Smooth muscle cell (in vitro differentiated cells): Measurements from ENCODE around the gene APOL3. TPM values are rescaled to one million over a fixed set of nuclear protein-coding genes. Genes with fewer than 3 reads are reported as not detected.
"Not testable (repeated sequence)": the region's sequence is repeated elsewhere in the genome, so short reads cannot be mapped to it uniquely, and the experiment has no call there.

ENCODE experiments used
- DNase-seq: peaks from one replicate; lab custom pipeline; 2025; ENCODE audit not compliant: unreplicated experiment; lab: John Stamatoyannopoulos, UW
- H2AFZ ChIP-seq: fragments of 200-600 bp; sonication (generic); 2 replicates; pipeline ENCODE4 v1.6.0; 2016; ENCODE audit warnings: antibody characterized with exemption, low read depth, mild to moderate bottlenecking
- H3F3A ChIP-seq: fragments of 200-600 bp; sonication (generic); 2 replicates; pipeline ENCODE4 v1.6.0; 2017; ENCODE audit warnings: antibody characterized with exemption, low read depth
- H3K27ac ChIP-seq: fragments of 200-600 bp; sonication (generic); 2 replicates; pipeline ENCODE4 v1.5.1; 2016; ENCODE audit warnings: low read depth, mild to moderate bottlenecking
- H3K27me3 ChIP-seq: fragments of 200-600 bp; sonication (generic); 2 replicates; pipeline ENCODE4 v1.6.1; 2016; ENCODE audit warnings: low read depth, mild to moderate bottlenecking
- H3K36me3 ChIP-seq: fragments of 200-600 bp; sonication (generic); 2 replicates; pipeline ENCODE4 v1.5.1; 2016; ENCODE audit warnings: low read depth
- H3K4me1 ChIP-seq: fragments of 200-600 bp; sonication (generic); 2 replicates; pipeline ENCODE4 v1.5.1; 2016; ENCODE audit warnings: low read depth
- H3K4me2 ChIP-seq: fragments of 200-600 bp; sonication (generic); 2 replicates; pipeline ENCODE4 v1.6.0; 2016; ENCODE audit warnings: mild to moderate bottlenecking
- H3K4me3 ChIP-seq: fragments of 200-600 bp; sonication (generic); 2 replicates; pipeline ENCODE4 v1.5.1; 2016; ENCODE audit warnings: mild to moderate bottlenecking
- H3K79me2 ChIP-seq: fragments of 200-600 bp; sonication (generic); 2 replicates; pipeline ENCODE4 v1.6.0; 2016; ENCODE audit warnings: low read depth, mild to moderate bottlenecking
- H3K9ac ChIP-seq: fragments of 200-600 bp; sonication (generic); 2 replicates; pipeline ENCODE4 v1.6.0; 2016; ENCODE audit warnings: low read depth
- H3K9me3 ChIP-seq: fragments of 200-600 bp; sonication (generic); replicated peaks from 2 replicates; pipeline ENCODE4 v1.5.1; 2016; ENCODE audit warnings: low read depth
- H4K20me1 ChIP-seq: fragments of 200-600 bp; sonication (generic); 2 replicates; pipeline ENCODE4 v1.6.0; 2016; ENCODE audit warnings: low read depth
- WGBS: methylation state at CpG from one replicate; pipeline ENCODE4 v1.1.7; 2016; ENCODE audit warnings: low lambda C conversion rate; 5-methylcytosine and 5-hydroxymethylcytosine counted together
- polyA plus RNA-seq: library from polyadenylated mRNA; unstranded; fragments of >200 nt; fragmentation: Nextera tagmentation; extraction: Ambion mirVana; gene quantifications from 2 replicates; pipeline ENCODE4 v1.2.1, GENCODE V29; 2016
- total RNA-seq: library from RNA; depleted of rRNA; stranded (reverse); fragments of >200 nt; gene quantifications from 2 replicates; pipeline ENCODE4 v1.2.3, GENCODE V29; 2014
- TF ChIP-seq, protein P1 (sequence below): fragments of 200-600 bp; sonication (generic); IDR thresholded peaks from 2 replicates; pipeline ENCODE4 v1.5.1; 2017; ENCODE audit warnings: borderline replicate concordance, mild to moderate bottlenecking, antibody characterized with exemption; ENCODE audit not compliant: insufficient read depth, poor library complexity, severe bottlenecking

The APOL3 gene, protein sequence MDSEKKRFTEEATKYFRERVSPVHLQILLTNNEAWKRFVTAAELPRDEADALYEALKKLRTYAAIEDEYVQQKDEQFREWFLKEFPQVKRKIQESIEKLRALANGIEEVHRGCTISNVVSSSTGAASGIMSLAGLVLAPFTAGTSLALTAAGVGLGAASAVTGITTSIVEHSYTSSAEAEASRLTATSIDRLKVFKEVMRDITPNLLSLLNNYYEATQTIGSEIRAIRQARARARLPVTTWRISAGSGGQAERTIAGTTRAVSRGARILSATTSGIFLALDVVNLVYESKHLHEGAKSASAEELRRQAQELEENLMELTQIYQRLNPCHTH
- total RNA-seq = 0.40 TPM in 1 of 2 replicates, not detected in the other
- 0.24 TPM in 1 of 2 replicates, not detected in the other for polyA plus RNA-seq

GRCh38 chr22:36160499-36160942 lies at the start of gene APOL3:
TSS of gene APOL3 (minus strand) at chr22:36160755. CDS start at chr22:36149055, 11,700 bp downstream.
- Histone ChIP-seq H2AFZ (no peak within 1 kb of the TSS), H3K79me2 (no peaks in the 10 kb centered on the region), H4K20me1 (no peaks in the 10 kb centered on the region), H3K9ac (no peak within 1 kb of the TSS), H3K9me3 (no peaks in the 10 kb centered on the region), H3K4me3 (no peak within 1 kb of the TSS), H3K36me3 (no peaks in the 10 kb centered on the region), H3K27ac (no peak within 1 kb of the TSS), H3K4me2 (no peak within 1 kb of the TSS), H3F3A (no peaks in the 10 kb centered on the region), H3K27me3 (no peaks in the 10 kb centered on the region), H3K4me1 (peaks cover 3% of the 10 kb centered on the region)
- TF ChIP-seq, protein P1, sequence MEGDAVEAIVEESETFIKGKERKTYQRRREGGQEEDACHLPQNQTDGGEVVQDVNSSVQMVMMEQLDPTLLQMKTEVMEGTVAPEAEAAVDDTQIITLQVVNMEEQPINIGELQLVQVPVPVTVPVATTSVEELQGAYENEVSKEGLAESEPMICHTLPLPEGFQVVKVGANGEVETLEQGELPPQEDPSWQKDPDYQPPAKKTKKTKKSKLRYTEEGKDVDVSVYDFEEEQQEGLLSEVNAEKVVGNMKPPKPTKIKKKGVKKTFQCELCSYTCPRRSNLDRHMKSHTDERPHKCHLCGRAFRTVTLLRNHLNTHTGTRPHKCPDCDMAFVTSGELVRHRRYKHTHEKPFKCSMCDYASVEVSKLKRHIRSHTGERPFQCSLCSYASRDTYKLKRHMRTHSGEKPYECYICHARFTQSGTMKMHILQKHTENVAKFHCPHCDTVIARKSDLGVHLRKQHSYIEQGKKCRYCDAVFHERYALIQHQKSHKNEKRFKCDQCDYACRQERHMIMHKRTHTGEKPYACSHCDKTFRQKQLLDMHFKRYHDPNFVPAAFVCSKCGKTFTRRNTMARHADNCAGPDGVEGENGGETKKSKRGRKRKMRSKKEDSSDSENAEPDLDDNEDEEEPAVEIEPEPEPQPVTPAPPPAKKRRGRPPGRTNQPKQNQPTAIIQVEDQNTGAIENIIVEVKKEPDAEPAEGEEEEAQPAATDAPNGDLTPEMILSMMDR = no peak
- 87% methylated on average over 3 of the region's 3 CpGs for WGBS
- DNase-seq = no peak

DNA sequence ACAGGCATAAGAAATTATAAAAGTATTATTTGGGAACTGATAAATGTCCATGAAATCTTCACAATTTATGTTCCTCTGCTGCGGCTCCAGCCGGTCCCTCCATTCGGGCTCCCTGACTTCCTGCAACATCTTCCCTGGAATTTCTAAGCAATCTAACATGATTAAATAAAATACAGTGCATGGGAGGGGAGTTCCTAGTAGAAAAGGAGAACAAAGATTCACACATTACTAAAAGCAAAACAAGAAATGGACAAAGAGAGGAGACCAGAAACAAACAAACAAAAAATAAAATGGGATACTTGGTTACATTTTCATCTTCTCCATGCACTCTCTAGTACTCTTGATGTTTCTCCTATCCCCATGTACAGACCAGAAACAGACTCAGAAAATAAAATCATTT lies 49.7 kb upstream of the APOL3 start:
- Histone ChIP-seq H3K4me1 (no peaks in the 10 kb centered on the region), H4K20me1 (no peaks in the 10 kb centered on the region), H3F3A (no peaks in the 10 kb centered on the region), H3K27me3 (no peaks in the 10 kb centered on the region), H3K4me2 (no peak overlapping the region), H3K9ac (no peak overlapping the region), H3K4me3 (no peak overlapping the region), H2AFZ (no peak overlapping the region), H3K36me3 (no peaks in the 10 kb centered on the region), H3K27ac (no peak overlapping the region), H3K9me3 (no peaks in the 10 kb centered on the region), H3K79me2 (no peaks in the 10 kb centered on the region)
- no peak for DNase-seq
- 99% methylated on average over 3 of the region's 3 CpGs for WGBS
- TF ChIP-seq, protein P1 = no peak

GRCh38 chr22:36209488-36209908 lies 48.9 kb upstream of the APOL3 start:
- WGBS = 85% methylated on average over 5 of the region's 5 CpGs
- H3K79me2 ChIP-seq, DNase-seq, H3K36me3 ChIP-seq, H3K4me3 ChIP-seq, H3K27ac ChIP-seq, H4K20me1 ChIP-seq, H2AFZ ChIP-seq, H3K4me2 ChIP-seq, H3K4me1 ChIP-seq, H3K9me3 ChIP-seq, H3K9ac ChIP-seq, H3K27me3 ChIP-seq, H3F3A ChIP-seq: not testable (repeated sequence)

DNA sequence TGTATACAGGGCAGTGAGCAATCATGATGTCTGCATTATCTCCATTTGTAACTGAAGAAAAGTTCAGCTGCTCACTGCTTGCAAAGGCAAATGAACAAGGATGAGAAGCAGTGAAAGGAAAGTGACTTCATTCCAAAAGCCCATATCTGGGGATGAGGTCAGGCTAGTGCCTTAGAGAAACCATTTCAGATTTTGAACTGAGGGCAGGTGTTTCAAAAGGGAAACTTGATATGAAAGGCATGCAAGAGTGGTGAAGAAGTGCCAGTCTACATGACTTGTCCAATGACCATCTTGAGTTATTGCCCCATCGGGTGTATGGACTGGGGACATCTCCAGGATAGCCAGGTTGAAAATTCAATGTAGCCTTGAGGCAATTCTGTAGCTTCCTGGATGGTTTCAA lies 48.4 kb upstream of the APOL3 start:
- no peaks in the 10 kb centered on the region for H3K27me3 ChIP-seq
- no peak overlapping the region for H3K9ac ChIP-seq
- TF ChIP-seq, protein P1 = no peak
- WGBS = 93% methylated on average over 1 of the region's 1 CpG
- H3K4me2 ChIP-seq = no peak overlapping the region
- no peak overlapping the region for H3K27ac ChIP-seq
- no peak overlapping the region for H2AFZ ChIP-seq
- H3K4me1 ChIP-seq = no peaks in the 10 kb centered on the region
- no peaks in the 10 kb centered on the region for H4K20me1 ChIP-seq
- no peaks in the 10 kb centered on the region for H3K79me2 ChIP-seq
- no peaks in the 10 kb centered on the region for H3F3A ChIP-seq
- H3K9me3 ChIP-seq = no peaks in the 10 kb centered on the region
- DNase-seq = no peak
- H3K36me3 ChIP-seq = no peaks in the 10 kb centered on the region
- no peak overlapping the region for H3K4me3 ChIP-seq
